CD4-positive, alpha-beta T cell treated with Interleukin-4 for 4 hours (primary cell): ENCODE results near the gene PHTF2.
"Not testable (repeated sequence)": the region's sequence is repeated elsewhere in the genome, so short reads cannot be mapped to it uniquely, and the experiment has no call there.

Experiments
- DNase-seq: peaks from one replicate; pipeline ENCODE4 v3.0.0-alpha.2; 2020

PHTF2 gene

DNA sequence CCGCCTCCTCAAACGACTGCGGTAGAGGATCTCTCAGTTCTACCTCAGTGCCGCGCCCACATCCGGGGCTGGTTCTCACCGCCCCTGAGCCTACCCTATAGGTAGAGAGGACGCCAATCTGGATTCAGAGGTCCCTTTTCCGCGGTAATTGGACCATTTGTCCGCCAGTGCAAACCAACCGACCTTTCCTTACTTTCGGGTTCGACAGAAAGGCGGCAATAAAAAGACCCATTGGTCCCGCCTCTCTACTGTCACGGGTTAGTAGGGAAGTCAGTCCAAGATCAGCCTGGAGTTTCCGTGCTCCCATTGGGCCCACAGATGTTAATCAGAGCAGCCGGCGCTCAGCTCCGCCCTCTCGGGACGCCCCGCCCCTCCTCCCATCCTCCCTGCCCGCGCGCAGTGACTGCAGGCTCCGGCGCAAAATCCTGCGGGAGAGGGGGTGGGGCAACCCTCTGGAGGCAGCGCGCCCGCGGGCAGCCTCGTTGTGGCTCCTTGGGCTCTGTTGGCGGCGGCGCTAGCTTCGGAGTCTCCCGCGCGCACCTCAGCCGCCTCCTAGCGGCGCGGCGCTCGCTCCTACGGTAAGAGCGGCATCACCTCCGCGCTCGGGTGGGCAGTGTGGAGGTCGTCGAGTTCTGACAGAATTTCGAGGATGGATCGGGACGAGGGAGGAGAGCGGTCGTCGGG lies at the start of gene PHTF2, which contains the start of gene TMEM60:
Gene PHTF2 (plus strand): TSS at position 380 of the 684 bp plus-strand sequence.
Gene TMEM60 (minus strand): TSS at position 41 of the 684 bp plus-strand sequence. CDS start 4,061 bp downstream, outside the sequence.
- DNase-seq: peak; percentile 97

DNA sequence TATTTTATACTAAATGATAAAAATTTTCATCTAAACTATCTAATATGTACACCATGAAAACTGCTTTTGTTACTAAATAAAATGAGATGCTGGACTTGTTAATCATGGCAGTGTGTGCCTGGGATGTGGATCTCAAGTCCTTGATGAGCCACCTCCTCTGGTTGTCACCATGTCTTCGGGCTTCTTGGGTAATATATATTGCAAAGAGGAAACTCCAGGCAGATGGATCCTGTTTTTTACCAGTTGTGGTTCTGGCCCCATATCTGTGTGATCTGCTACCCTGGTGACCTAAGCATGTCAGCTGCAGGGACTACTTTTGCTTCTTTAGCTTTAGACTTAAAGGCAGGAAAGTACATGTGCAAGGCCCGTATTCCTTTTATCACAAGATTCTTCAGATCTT lies 46.6 kb upstream of the PHTF2 start:
- peak; percentile 18 for DNase-seq

DNA sequence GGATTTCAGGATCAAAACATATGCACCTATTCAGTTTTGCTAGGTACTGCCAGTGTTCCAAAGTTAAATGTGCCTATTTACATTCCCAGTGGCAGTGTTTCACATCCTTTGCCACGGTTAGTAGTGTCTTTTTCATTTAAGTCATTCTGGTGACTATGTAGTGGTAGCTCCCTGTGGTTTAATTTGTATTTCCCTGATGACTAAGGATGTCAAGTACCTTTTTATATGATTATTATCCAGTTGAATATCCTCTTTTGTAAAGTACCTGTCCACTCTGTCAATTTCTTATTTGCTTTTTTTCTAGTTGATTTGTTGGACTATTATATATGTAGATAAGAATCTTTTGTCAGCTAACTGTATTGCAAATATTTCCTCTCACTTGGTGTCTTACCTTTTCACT lies 45.4 kb upstream of the PHTF2 start:
- no peak for DNase-seq

- DNase-seq: no peak
These were observed 41.0 kb upstream of the PHTF2 start for GRCh38 chr7:77757589-77757988.

DNA sequence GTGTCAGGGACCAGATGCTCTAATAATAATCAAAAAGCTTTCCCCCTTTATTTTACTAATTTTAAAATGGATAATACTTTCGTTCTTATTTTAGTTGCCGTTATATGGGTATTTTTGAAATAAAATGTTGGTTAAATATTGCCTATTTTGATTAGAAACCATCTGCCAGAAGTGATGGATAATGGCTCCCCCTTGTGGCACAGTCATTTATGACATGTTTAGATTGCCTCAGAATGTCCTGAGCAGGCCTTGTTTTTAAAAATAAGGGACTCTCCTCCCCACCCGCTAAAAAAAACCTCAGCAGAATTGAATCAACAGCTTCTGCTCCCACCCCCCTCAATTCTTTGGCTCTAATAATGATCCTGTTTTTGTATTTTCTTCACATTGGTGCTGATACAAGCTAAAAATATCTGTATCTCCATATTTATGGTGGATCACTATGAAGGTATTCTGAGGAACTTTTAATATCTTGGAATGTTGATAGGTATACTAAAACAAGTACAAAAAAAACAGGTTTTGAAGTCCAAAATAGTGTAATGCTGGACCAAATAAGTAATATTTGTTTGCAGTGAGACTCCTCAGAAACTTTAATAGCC lies 39.2 kb upstream of the PHTF2 start:
- DNase-seq: peak; percentile 81

GRCh38 chr7:77760809-77761453 lies 37.6 kb upstream of the PHTF2 start:
- DNase-seq: no peak

DNA sequence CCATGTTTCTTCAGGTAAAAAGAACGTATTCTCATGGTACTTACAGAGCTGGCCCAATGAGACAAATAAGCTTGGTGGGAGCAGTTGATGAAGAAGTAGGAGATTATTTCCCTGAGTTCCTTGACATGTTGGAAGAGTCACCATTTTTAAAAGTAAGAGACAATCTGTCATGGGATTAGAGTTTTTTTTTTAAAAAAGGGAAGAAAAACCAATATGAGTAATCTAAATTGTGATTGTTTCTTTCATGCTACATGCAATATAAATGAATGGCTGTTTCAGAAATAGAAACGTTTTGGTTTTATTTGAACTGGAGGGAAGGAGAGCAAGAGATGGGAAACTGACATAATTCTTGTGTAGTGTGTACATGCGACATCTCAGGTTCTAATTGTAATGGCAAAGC lies 33.1 kb upstream of the PHTF2 start:
- no peak for DNase-seq

GRCh38 chr7:77765906-77766800 lies 32.4 kb upstream of the PHTF2 start:
- no peak for DNase-seq

DNA sequence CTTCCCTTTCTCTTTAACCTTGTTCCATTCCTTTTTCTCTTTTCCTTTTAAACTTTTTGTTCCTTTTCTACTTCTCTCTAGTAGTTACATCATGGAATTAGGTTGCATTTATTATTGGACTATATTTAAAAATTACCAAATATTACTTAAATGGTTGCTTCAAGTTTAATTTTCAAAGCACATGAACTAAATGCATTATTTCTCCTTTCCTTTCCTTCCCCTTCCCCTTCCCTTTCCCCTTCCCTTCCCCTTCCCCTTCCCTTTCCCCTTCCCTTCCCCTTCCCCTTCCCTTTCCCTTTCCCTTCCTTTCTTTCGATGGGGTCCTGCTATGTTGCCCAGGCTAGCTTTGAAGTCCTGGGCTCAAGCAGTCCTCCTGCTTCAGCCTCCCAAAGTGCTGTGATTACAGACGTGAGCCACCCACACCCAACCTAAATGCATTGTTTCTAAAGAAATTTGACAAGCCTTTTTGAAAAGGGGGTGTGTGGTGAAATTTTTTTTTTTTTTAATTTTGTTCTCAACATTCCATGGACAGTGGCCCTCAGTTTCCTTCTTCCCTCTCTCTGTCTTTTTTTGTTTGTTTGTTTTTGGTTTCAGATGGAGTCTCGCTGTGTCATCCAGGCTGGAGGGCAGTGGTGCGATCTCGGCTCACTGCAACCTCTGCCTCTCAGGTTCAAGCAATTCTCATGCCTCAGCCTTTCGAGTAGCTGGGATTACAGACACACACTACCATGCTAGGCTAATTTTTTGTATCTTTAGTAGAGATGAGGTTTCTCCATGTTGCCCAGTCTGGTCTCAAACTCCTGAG lies 31.6 kb upstream of the PHTF2 start:
- no peak for DNase-seq

GRCh38 chr7:77770316-77770715 lies 28.3 kb upstream of the PHTF2 start:
- no peak for DNase-seq

DNA sequence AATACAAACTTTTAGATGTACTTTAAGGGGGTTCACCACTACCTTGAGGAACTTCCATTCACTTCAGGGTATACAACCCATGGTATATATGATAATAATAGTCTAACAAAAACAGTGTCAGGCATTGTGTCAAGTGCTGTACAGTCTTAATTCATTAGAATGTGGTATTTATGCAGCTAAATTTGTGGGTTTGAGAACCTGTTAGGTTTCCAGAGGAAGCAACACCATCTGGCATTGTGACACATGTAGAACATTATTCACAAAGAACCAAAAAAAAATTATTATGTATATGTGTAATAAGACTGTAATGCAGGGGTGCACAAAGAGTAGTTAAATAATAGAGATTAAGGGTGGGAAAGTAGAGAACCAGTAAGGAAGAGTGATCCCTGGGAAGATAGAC lies 26.7 kb upstream of the PHTF2 start:
- DNase-seq: no peak

DNA sequence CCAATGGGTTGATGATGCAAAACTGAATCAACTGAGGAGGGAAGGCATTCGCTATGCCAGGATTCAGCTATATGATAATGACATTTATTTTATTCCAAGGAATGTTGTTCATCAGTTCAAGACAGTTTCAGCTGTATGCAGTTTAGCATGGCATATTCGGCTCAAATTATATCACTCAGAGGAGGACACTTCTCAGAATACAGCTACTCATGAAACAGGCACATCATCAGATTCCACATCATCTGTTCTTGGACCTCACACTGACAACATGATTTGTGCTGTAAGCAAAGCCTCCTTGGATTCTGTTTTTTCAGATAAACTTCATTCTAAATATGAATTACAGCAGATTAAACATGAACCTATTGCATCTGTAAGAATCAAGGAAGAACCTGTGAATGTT lies 20.0 kb upstream of the PHTF2 start:
- no peak for DNase-seq

GRCh38 chr7:77782383-77782782 lies 16.2 kb upstream of the PHTF2 start:
- no peak for DNase-seq

- no peak for DNase-seq
These were observed 15.5 kb upstream of the PHTF2 start for GRCh38 chr7:77783111-77783510.

DNA sequence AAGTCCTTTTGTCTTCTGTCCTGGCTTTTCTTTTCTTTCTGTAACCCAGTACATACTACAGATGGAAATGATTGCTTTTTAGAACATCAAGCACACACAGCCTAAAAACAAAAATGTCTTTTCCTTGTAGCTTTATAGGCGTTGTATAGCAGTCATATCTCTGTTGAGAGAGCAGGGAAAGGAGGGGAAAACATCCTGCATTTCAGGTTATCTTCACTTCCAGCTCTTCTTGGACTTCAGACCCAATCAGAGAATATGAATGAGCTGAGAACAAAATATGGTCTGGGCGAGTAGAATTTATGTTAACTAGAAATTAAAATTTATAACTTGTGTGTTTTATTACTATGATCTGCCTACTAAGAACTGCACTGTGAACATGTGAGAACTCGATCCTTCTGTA lies 15.0 kb upstream of the PHTF2 start:
- no peak for DNase-seq

DNA sequence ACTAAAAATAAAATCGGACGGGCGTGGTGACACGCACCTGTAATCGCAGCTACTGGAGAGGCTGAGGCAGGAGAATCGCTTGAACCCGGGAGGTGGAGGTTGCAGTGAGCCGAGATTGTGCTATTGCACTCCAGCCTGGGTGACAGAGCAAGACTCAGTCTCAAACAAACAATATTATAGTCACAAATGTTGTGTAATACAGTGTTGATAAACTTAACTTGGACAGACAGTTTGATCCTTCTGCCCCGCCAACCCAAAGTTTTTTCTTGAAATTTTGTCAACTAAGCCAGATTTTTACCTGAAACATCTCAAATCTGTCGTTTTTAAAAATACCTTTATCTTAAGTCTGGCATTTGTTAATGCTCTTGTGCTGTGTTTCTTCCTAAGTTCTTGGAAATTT lies 14.1 kb upstream of the PHTF2 start:
- DNase-seq: not testable (repeated sequence)

DNA sequence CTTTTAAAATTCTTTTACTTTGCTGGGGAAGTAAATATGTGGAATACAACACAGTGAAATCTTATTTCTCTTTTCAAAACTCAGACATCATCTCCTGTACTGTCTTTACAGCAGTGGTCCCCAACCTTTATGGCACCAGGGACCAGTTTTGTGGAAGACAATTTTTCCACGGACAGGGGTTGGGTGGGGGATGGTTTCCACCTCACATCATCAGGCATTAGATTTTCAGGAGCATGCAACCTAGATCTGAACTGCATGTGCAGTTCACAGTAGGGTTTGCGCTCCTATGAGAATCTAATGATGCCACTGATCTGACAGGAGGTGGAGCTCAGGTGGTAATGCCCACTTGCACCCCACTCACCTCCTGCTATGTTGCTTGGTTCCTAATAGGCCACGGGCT lies 12.6 kb upstream of the PHTF2 start:
- DNase-seq: no peak

- no peak for DNase-seq
These were observed 11.8 kb upstream of the PHTF2 start for GRCh38 chr7:77786741-77787140.

DNA sequence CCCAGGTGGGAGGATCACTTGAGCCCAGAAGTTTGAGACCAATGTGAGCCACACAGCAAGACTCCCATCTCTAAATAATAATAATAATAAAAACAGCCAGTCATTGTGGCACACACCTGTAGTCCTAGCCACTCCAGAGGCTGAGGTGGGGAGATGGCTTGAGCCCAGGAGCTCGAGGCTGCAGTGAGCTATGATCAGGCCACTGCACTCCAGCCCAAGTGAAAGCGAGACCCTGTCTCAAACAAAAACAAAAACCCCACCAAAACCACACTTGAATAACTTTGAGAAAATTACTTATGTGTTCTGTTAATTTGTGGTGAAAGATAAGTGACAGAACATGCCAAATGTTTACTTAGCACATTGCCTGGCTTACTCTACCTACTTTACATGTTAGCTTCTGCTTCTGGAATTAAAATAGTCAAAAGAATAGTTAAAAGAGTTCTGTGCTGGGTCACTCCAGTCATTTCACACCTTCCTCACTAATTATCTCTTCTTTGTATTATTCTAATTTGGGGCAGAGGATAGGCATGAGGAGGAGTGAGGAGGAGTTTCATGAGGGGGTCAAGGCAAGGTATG lies 10.2 kb upstream of the PHTF2 start:
- DNase-seq: no peak

GRCh38 chr7:77791336-77791735 lies 7.2 kb upstream of the PHTF2 start:
- DNase-seq: no peak

GRCh38 chr7:77791956-77792355 lies 6.6 kb upstream of the PHTF2 start:
- no peak for DNase-seq

DNA sequence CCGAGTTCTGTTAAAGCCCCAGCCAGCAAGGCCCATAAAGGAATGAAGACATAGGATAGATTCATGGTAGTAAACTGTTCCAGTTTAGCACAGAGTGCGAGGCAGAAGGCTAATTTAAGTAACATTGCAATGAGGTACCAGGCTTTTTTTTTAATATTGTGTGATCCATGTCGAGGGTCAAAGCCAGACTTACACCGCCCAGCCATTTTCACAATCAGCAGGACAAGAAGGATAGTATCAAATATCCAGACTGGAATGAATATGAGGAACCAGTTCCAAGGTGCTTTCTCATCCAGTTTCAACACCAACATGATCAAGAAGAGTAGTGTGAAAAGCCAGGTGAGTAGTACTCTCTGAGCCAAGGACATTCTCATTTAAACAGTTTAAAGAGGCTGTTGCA lies 4.6 kb upstream of the PHTF2 start:
- no peak for DNase-seq
